ENCODE measurements around the gene TBC1D17.

DNA sequence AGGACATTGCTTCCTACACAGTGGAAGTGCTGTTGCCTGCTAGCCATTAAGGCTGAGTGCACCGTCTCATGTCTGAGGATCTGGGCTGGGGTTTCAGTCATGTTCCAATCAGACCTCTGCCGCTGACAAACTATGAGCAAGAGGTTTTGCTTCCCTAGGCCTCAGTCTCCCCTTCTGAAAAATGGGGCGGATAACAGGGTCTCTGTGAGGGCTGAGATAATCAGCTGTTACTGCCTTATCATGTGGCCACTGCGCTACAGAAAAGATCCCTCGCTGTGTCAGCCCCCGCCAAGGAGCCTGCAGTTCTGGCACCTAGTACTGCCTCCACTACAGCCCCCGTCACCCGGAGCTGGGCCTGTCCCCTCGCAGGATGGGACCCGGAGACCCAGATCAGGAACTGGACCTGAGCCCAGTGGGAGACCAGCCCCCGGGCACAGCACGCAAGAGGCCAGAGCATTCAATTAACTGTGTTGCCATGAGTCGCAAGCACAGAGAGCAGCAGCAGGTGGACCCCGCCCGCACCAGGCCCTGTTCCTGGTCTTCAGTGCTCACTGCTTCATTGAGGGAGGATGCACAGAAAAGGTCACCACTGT lies 7.1 kb upstream of the TBC1D17 start:
- TF ChIP-seq, protein P1, sequence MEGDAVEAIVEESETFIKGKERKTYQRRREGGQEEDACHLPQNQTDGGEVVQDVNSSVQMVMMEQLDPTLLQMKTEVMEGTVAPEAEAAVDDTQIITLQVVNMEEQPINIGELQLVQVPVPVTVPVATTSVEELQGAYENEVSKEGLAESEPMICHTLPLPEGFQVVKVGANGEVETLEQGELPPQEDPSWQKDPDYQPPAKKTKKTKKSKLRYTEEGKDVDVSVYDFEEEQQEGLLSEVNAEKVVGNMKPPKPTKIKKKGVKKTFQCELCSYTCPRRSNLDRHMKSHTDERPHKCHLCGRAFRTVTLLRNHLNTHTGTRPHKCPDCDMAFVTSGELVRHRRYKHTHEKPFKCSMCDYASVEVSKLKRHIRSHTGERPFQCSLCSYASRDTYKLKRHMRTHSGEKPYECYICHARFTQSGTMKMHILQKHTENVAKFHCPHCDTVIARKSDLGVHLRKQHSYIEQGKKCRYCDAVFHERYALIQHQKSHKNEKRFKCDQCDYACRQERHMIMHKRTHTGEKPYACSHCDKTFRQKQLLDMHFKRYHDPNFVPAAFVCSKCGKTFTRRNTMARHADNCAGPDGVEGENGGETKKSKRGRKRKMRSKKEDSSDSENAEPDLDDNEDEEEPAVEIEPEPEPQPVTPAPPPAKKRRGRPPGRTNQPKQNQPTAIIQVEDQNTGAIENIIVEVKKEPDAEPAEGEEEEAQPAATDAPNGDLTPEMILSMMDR (IDR thresholded peaks at IDR 0.05) = no peak
- TF ChIP-seq POLR2AphosphoS5 (IDR thresholded peaks at IDR 0.05) = no peak
- no peak for TF ChIP-seq POLR2A (IDR thresholded peaks at IDR 0.05)

Measured in breast epithelium (tissue), 3 donors.